ENCODE data around the gene SYNE1.

The SYNE1 gene

GRCh38 chr6:152123076-152123475, 514.1 kb downstream of the SYNE1 start:
- DNase-seq: no peak

- no peak for DNase-seq
These were observed 514.7 kb downstream of the SYNE1 start for GRCh38 chr6:152122434-152122833.

- DNase-seq: no peak
These were observed 515.3 kb downstream of the SYNE1 start for GRCh38 chr6:152121910-152122309.

- DNase-seq: no peak
These were observed 517.3 kb downstream of the SYNE1 start for GRCh38 chr6:152119831-152120230.

GRCh38 chr6:152118678-152119077, 518.5 kb downstream of the SYNE1 start:
- no peak for DNase-seq

- DNase-seq: no peak
These were observed 518.9 kb downstream of the SYNE1 start for GRCh38 chr6:152118224-152118623.

GRCh38 chr6:152117156-152118133, 519.7 kb downstream of the SYNE1 start:
- DNase-seq: no peak

- no peak for DNase-seq
These were observed 524.5 kb downstream of the SYNE1 start for GRCh38 chr6:152112491-152113261.

GRCh38 chr6:152110886-152111820, 526.0 kb downstream of the SYNE1 start:
- DNase-seq: no peak

- DNase-seq: no peak
These were observed 529.2 kb downstream of the SYNE1 start for GRCh38 chr6:152107973-152108372.

GRCh38 chr6:152100183-152100618, 537.0 kb downstream of the SYNE1 start:
- DNase-seq: no peak

- DNase-seq: no peak
These were observed 537.5 kb downstream of the SYNE1 start for GRCh38 chr6:152099446-152100182.

- no peak for DNase-seq
These were observed 538.5 kb downstream of the SYNE1 start for GRCh38 chr6:152098683-152099082.

- DNase-seq: no peak
These were observed 540.2 kb downstream of the SYNE1 start for GRCh38 chr6:152096863-152097496.

GRCh38 chr6:152094992-152095592, 542.1 kb downstream of the SYNE1 start:
- no peak for DNase-seq

GRCh38 chr6:152094276-152094675, 542.9 kb downstream of the SYNE1 start:
- DNase-seq: no peak

- DNase-seq: no peak
These were observed 543.5 kb downstream of the SYNE1 start for GRCh38 chr6:152093711-152094110.

- DNase-seq: no peak
These were observed 545.3 kb downstream of the SYNE1 start for GRCh38 chr6:152091851-152092341.

- no peak for DNase-seq
These were observed 546.0 kb downstream of the SYNE1 start for GRCh38 chr6:152091201-152091600.

GRCh38 chr6:152089992-152090391, 547.2 kb downstream of the SYNE1 start:
- DNase-seq: no peak

GRCh38 chr6:152087701-152088100, 549.5 kb downstream of the SYNE1 start:
- DNase-seq: no peak

Data from stimulated activated CD4-positive, alpha-beta T cell treated with anti-CD3 and anti-CD28 coated beads, Interleukin-12 subunit alpha, Interleukin-12 subunit beta, amount 100 ng/mL, for 4 hours (primary cell).